SH-SY5Y (cell line): Measurements from ENCODE around the gene MRPL14.

Source experiments
- GATA2 ChIP-seq: IDR thresholded peaks from 2 replicates; pipeline ENCODE4 v1.6.1; 2011; ENCODE audit warnings: mild to moderate bottlenecking, low read depth, low read length
- GATA3 ChIP-seq: IDR thresholded peaks from 2 replicates; pipeline ENCODE4 v1.6.1; 2011; ENCODE audit warnings: low read depth, mild to moderate bottlenecking, low read length, moderate library complexity

- no peak for TF ChIP-seq GATA2
- TF ChIP-seq GATA3 = no peak
These were observed 41.9 kb upstream of the MRPL14 start for GRCh38 chr6:44169154-44169553.
